T47D (cell line): Measurements from ENCODE around the gene TSHZ2.

Experiments used
- DNase-seq, 2 experiments: peaks; one replicate each; pipeline versions ENCODE4 v3.0.0 to v3.0.0-alpha.2; 2011 to 2012; ENCODE audit warnings: low read depth in 1 of 2, low spot score in 1 of 2
- JUND ChIP-seq: IDR thresholded peaks from 2 replicates; pipeline ENCODE4 v1.6.1; 2012; ENCODE audit warnings: low read depth
- in situ Hi-C: cut with HindIII; loops from 2 replicates; pipeline ENCODE4 v1.10.0; 2016; ENCODE audit warnings: low sequenced_read_pairs, low pct_unique_long_range_greater_than_20kb

Gene TSHZ2

DNA sequence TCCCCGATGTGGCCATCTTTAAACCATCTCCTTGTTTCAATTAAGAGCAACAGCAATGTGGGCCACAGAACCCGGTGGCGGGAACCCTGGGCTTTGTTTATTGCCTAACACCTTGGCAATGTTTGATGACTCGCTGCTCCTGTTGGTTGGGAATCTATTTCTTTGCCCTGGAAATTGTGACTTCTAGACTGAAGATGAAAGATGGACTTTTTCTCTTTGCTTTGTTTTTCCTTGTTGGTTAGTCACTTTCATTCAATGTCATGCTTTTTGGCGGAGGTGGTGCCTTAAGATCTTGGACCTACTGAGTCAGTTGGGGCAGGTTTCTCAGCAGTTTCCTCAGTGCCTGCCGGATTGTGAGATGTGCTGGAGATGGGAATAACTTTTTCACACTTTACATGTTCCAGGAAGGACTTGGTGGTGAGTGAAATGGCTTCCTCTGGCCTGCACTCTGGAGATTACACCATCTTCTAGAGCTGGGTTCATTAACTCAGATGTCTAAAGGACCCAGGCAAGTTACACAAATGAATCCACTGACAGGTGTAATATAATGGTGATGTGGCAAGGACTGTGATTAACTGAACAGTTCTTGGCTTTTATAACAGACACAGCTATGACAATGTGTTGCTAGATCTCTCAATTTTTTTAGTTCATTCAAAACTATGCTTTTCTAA, 56.3 kb downstream of the TSHZ2 start:
- no peak for DNase-seq
- TF ChIP-seq JUND, result no peak
- in situ Hi-C loops, result no loop called here

DNA sequence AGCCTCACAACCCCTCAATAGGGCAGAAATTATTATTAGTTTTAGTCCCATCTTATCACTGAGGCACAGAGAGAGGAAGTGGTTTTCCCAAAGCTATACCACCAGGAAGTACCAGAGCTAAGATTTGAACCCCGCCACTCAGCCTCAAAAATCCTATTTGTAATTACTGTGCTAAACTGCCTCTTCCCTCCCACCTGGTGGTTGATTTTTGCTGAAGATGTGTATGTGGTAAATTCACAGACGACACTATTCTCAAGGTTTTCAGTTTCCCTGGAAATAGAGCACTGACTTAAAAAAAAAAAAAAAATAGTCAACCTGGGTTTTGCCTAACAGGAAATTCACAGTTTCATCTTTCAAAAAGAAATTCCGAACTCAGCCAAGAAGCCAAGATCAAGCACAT, 57.9 kb downstream of the TSHZ2 start:
- no peak for DNase-seq
- no peak for TF ChIP-seq JUND
- in situ Hi-C loops, result no loop called here

GRCh38 chr20:53032046-53032445, 59.9 kb downstream of the TSHZ2 start:
- no peak for TF ChIP-seq JUND
- DNase-seq, result no peak
- in situ Hi-C loops, result no loop called here

DNA sequence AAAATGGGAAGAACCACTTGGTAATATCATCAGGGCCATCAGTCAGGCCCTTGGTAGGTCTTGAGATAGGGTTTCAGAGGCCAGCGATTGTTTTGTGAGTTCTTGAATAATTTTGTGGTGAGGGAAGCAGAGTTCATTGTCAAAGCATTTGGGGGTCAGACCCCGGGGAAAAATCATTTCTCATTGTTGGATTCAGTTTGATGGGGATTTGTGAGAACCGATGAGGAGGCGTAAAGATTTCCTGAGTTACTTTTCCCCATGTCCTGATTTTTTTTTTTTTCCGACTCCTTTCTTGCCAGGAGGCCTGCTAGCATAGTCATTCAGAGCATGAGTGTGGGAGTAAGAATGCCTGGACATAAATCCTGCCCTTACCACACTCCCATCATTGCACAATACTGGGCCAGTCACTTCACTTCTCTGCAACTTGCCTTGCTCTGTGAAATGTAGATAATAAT, 60.3 kb downstream of the TSHZ2 start:
- TF ChIP-seq JUND, result no peak
- DNase-seq, result peak in 1 of 2 experiments; percentile 18

DNA sequence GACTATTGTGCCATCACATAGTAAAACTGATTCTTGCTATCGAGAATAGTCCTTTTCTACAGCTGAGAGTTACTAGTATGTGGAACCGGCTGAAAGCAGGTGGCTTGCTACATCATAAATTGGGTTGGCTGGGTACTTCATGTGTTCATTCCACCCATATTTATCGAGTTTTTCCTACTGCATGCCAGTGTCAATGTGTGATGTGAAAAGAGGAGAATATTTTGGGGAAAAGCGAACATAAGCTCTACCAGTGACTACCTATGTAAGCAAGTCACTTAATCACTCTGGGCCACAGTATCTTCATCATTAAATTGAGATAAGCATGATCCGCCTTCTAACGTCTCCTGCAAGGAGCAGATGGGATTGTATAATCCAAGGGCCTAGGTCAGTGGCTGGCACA, 61.0 kb downstream of the TSHZ2 start:
- TF ChIP-seq JUND, result no peak
- in situ Hi-C loops, result no loop called here
- DNase-seq, result no peak

More for the DNA sequence above, 60.3 kb downstream of the TSHZ2 start:
- in situ Hi-C loops, result no loop called here

DNA sequence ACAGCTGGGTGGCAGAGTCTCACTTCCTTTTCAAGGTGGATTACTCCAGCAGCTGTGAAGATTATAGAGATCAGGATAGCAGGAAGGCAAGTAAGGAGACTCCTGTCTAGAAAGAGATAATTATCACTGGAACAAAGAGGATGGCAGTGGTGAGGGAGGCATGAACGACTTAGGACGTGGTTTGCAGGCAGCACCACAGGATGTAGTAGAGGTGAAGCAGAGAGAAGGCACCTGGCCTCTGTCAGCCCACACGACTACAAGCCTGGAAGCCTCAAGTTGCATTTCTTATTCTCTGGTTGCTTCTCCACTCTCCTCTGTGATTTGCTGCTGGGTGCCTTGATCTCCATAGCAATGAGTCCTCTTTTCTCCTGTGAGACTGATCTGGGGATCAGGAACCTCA, 62.7 kb downstream of the TSHZ2 start:
- in situ Hi-C loops, result no loop called here
- DNase-seq, result no peak
- no peak for TF ChIP-seq JUND

DNA sequence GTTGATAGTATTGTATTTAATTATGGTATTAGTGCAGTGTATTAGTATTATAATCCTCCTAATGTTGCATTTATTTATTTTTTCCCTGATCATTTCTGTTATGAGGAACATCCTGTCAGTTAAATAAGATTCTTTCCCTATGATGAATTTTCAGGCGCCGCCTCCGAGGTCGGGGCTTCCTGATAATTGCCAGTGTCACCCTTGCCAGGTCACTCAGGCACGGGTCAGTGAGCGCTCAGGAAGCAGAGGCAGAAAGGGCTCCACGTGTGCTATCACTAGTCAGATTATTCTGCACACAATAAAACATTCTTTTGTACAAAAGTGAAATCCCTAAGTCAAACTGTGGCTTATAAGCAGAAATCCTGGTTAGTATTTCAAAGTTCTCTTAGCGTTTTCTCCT, 64.8 kb downstream of the TSHZ2 start:
- in situ Hi-C loops, result no loop called here
- TF ChIP-seq JUND, result no peak
- DNase-seq, result no peak

GRCh38 chr20:53037621-53038020, 65.5 kb downstream of the TSHZ2 start:
- DNase-seq, result no peak
- no peak for TF ChIP-seq JUND
- in situ Hi-C loops, result no loop called here

GRCh38 chr20:53038299-53038698, 66.1 kb downstream of the TSHZ2 start:
- in situ Hi-C loops, result no loop called here
- TF ChIP-seq JUND, result no peak
- no peak for DNase-seq

DNA sequence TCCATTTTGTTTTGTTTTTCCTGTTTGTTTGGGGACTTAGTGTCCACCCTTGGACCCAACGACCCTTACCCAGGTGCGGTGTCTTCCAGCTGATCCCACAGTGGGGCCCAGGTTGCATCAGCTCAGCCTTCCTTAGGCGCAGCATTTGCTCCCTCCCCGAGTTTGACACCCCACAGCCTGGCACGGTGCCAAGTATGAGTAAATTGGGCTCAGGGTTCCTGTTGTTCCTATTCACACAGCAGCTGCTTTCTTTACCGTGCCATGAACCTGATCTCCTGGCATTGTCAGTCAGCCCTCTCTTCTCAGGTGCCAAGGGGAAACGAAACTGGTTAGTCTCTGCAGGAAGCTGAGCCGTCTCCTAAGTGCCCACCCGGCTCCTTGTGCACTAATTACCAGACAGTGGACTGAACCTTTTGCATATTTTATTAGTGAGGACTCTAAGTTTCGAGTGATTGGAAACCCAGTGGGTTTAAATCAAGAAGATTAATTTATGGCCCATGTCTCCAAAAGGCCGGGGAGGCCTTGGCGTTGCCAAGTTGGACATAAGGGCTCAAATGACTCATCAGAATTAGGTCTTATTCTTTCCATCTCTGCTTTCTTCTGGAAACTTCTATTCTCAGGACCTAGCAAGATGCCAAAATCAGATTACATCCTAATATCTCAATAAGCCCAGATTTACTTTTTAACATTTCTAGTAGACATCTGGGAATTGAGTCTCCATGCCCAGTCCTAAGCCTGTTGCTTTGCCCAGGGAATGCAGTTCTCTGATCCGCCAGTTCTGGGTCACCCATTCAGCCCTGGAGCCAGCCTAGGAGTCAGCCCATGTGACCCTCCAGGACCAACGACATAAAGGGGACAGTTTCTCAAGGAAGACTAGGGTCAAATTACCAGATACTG, 68.8 kb downstream of the TSHZ2 start:
- TF ChIP-seq JUND, result no peak
- no peak for DNase-seq
- in situ Hi-C loops, result no loop called here

- in situ Hi-C loops, result no loop called here
- no peak for DNase-seq
- TF ChIP-seq JUND, result no peak
Observed at GRCh38 chr20:53042521-53042920, 70.4 kb downstream of the TSHZ2 start.

DNA sequence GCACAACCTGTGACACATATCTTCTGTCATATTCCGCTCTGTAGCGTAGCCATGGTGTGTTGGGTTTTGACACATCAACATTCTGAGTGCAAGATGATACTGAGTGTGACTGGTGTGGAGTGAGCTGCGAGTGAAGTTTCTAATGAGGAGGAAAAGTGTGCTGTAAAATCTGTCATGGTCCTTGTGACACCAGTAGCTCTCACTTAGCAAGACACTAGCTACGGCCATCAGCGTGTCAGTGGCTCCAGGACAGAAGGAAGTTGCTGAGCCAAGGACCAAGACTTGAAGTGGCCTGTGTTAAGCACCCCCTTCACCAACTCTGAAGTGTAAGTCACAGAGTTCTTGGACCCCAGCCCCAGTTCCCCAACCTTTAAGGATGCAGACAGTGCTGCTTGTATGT, 72.1 kb downstream of the TSHZ2 start:
- in situ Hi-C loops, result no loop called here
- DNase-seq, result no peak
- TF ChIP-seq JUND, result no peak

DNA sequence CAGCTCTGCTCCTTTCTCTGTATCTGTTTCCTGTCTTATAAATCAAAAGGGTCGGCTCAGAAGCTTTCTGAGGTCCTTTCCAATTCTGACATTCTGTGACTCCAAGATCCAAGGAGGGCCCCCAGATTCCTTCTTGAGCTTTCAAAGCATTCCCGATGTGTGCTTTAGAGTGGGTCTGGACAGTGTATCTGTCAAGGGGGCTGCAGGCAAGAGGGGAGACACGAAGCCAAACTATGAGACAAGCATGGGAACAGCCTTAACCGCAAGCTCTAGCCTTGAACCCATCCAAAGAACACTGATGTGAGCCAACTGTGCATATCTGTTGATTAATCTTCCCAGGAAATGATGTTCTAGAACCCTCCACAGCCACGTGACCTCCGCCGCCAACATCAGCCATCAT, 73.8 kb downstream of the TSHZ2 start:
- in situ Hi-C loops, result no loop called here
- DNase-seq, result no peak
- TF ChIP-seq JUND, result no peak
